Ovary (tissue), 9 donors: ENCODE results near the gene PSG1. TPM values are rescaled to one million over a fixed set of nuclear protein-coding genes. Genes with fewer than 3 reads are reported as not detected.
"Not testable (repeated sequence)": the region's sequence is repeated elsewhere in the genome, so short reads cannot be mapped to it uniquely, and the experiment has no call there.

Experiments
- DNase-seq, 5 donors: peaks; one replicate each; pipeline ENCODE4 v3.0.0-alpha.2; 2019 to 2020
- H3K27ac ChIP-seq, 2 donors: fragments of 200-600 bp; one replicate each; pipeline versions ENCODE4 v1.5.1 to v1.8.0; 2019 to 2022
- H3K27me3 ChIP-seq: fragments of 200-600 bp; one replicate; pipeline ENCODE4 v1.8.0; 2022
- H3K36me3 ChIP-seq: fragments of 200-600 bp; sonication (generic); one replicate; pipeline ENCODE4 v1.5.1; 2019
- H3K4me1 ChIP-seq: one replicate; pipeline ENCODE4 v1.8.1; 2013; ENCODE audit warnings: mild to moderate bottlenecking, moderate library complexity; ENCODE audit not compliant: insufficient read depth
- H3K4me3 ChIP-seq: fragments of 200-600 bp; sonication (generic); one replicate; pipeline ENCODE4 v1.5.1; 2017
- H3K9me3 ChIP-seq, 2 donors: fragments of 200-600 bp in 1 of 2; sonication (generic) in 1 of 2; one replicate each; pipeline versions ENCODE4 v1.5.1 to v1.8.1; 2013 to 2019; ENCODE audit warnings: mild to moderate bottlenecking in 1 of 2, moderate library complexity in 1 of 2
- WGBS, 3 donors: extraction: QIAGEN DNeasy Blood & Tissue Kit in 1 of 3; methylation state at CpG; one replicate each; pipeline versions ENCODE4 v1.1.5 to v1.1.7; 2013 to 2017; 5-methylcytosine and 5-hydroxymethylcytosine counted together
- intact Hi-C, 4 donors: fragments of 100-400 bp; cut with DNase I; formaldehyde crosslinking; loops; one replicate each; pipeline versions ENCODE4 v1.11.0 to v1.15.1; 2022 to 2023
- polyA plus RNA-seq, 2 donors: library from polyadenylated mRNA; stranded (reverse); fragments of 200-250 nt in 1 of 2; fragments of 350-450 nt in 1 of 2; fragmentation: Illumina TruSeq in 1 of 2; extraction: RNeasy Lipid Tissue Mini Kit (QIAGEN cat#74804) in 1 of 2; gene quantifications; one replicate each; pipeline ENCODE4 v1.2.3, GENCODE V29; 2013 to 2014
- total RNA-seq, 7 donors: library from RNA; depleted of rRNA in 2 of 7; stranded (reverse); fragments of >200 nt in 2 of 7; fragmentation: NEBNext Ultra II Directional in 3 of 7; extraction: Animal tissue kit (Norgen Biotek cat#: 25700) in 3 of 7; gene quantifications; one replicate each; pipeline versions ENCODE4 v1.1.0 to v1.2.4, GENCODE V29; 2016 to 2023
- donor health status: DM: no; HTN: no; CAD: no; lungs with moderate emphysema.
- donor health status: DM: no; HTN: no; CAD: no.
- donor health status: Bipolar disorder and iron deficiency.
- donor health status: DM: yes; HTN: yes; CAD: no.
- donor health status: DM: no; HTN: no; CAD: no.
- donor health status: DM: yes; HTN: yes; CAD: no.

The PSG1 gene
- total and polyA plus RNA-seq, 9 donors: 0.27 TPM; not detected in 8

GRCh38 chr19:42918377-42919069 lies 39.0 kb upstream of the PSG1 start:
- DNase-seq, H3K4me1 ChIP-seq, H3K9me3 ChIP-seq, H3K27ac ChIP-seq, H3K36me3 ChIP-seq, intact Hi-C loops, H3K4me3 ChIP-seq, H3K27me3 ChIP-seq: not testable (repeated sequence)
- 78 to 89% (median 85%) methylated on average over 15 of the region's 15 CpGs for WGBS, 3 donors

GRCh38 chr19:42917634-42918033 lies 38.1 kb upstream of the PSG1 start, which contains the start of gene PSG6:
Gene PSG6 (minus strand): TSS chr19:42917894. CDS start chr19:42917792, 102 bp downstream.
- WGBS, 3 donors: 32 to 71% (median 67%) methylated on average over 1 of the region's 1 CpG
- H3K4me1 ChIP-seq, H3K27me3 ChIP-seq, H3K9me3 ChIP-seq, H3K4me3 ChIP-seq, DNase-seq, intact Hi-C loops, H3K27ac ChIP-seq, H3K36me3 ChIP-seq: not testable (repeated sequence)

DNA sequence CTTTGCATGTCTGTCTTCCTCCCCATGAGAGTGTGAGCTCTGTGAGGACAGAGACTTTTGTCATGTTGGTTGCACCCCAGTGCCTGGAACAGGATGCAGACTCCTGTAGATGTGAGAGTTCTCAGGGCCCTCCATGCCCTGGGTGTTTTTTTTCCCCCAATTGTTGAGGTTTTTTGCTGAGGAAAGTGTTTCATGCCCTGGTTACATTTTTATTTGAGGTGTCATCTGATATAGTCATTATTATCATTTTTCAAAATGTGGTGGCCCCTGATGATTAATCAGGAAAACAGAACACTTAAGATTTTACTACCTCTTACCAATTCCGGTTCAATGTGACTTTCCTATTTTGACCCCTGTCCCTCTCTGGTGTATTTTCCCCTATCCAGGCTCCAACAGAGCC lies 37.4 kb upstream of the PSG1 start:
- H3K36me3 ChIP-seq, intact Hi-C loops, DNase-seq, H3K27ac ChIP-seq, H3K27me3 ChIP-seq, H3K4me3 ChIP-seq, H3K9me3 ChIP-seq, H3K4me1 ChIP-seq: not testable (repeated sequence)
- WGBS, 3 donors: 80 to 91% (median 89%) methylated on average over 1 of the region's 1 CpG

GRCh38 chr19:42913516-42913915 lies 34.0 kb upstream of the PSG1 start:
- DNase-seq, H3K4me3 ChIP-seq, H3K9me3 ChIP-seq, H3K4me1 ChIP-seq, H3K36me3 ChIP-seq, H3K27me3 ChIP-seq, intact Hi-C loops, H3K27ac ChIP-seq: not testable (repeated sequence)
- 75 to 82% (median 79%) methylated on average over 5 of the region's 5 CpGs for WGBS, 3 donors

- H3K27ac ChIP-seq, H3K36me3 ChIP-seq, H3K4me1 ChIP-seq, H3K9me3 ChIP-seq, DNase-seq, H3K27me3 ChIP-seq, H3K4me3 ChIP-seq, intact Hi-C loops: not testable (repeated sequence)
- 80 to 89% (median 82%) methylated on average over 4 of the region's 4 CpGs for WGBS, 3 donors
Observed at GRCh38 chr19:42912941-42913340, 33.4 kb upstream of the PSG1 start.

DNA sequence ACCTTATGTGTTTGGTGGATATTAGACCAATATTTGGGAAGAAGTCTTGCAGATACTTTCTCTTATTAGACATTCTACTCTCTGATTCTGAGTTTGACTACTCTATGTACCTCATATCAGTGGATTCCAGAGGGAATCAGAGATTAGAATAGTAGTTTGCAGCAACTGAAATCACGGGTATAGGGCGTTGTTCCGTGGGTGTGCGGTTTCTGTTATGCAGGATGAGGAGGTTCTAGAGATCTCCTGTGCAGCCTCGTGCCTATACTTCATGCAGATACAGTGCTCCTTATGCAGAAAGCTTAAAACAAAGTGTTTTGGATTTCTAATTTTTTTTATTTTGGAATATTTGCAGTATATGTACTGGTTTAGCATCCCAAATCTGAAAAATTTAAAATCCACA lies 32.2 kb upstream of the PSG1 start:
- H3K36me3 ChIP-seq, H3K4me3 ChIP-seq, DNase-seq, intact Hi-C loops, H3K9me3 ChIP-seq, H3K27me3 ChIP-seq, H3K4me1 ChIP-seq, H3K27ac ChIP-seq: not testable (repeated sequence)
- 68 to 84% (median 73%) methylated on average over 5 of the region's 5 CpGs for WGBS, 3 donors

DNA sequence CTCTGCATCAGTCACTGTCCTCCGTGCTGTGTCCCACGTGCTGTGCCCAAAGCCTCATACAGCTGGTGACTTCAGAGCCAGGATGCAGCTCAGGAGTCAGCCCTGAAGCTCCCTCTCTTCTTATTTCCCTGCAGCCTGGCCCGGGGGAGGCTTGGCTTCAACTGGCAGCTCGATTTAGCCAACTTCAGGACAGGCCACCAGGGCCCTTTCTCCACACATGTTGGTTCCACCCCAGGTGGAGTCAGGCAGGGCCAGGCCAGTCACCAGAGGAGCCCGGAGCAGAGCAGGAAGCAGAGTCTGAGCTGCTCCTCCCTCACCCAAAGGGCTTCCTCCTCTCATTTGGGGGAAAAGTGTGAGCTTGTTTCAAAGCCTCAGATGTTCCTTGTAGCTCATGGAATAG lies 26.6 kb upstream of the PSG1 start:
- H3K9me3 ChIP-seq, intact Hi-C loops, H3K4me1 ChIP-seq, H3K27ac ChIP-seq, H3K4me3 ChIP-seq, H3K27me3 ChIP-seq, DNase-seq, H3K36me3 ChIP-seq: not testable (repeated sequence)
- WGBS, 3 donors: 49 to 53% (median 51%) methylated on average over 5 of the region's 5 CpGs

DNA sequence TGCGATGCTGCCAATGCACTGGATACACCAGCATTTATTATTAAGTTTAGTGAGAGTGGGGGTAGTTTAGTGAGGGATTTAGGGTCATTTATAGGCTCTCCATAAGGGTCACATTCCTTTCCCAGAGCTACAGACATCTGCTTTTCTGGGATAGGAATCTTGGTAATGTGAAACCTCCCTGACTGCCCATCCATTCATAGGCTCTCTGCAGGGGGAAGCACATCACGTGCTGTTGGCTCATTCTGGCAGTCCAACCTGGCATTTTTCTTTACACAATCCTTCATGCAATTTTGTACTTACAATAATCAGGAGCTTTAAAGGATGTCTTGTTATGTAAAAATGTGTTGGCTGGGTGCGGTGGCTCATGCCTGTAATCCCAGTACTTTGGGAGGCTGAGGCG lies 21.0 kb upstream of the PSG1 start:
- H3K4me1 ChIP-seq, DNase-seq, H3K4me3 ChIP-seq, H3K27ac ChIP-seq, H3K27me3 ChIP-seq, H3K36me3 ChIP-seq, H3K9me3 ChIP-seq, intact Hi-C loops: not testable (repeated sequence)
- WGBS, 3 donors: 67 to 83% (median 72%) methylated on average over 4 of the region's 4 CpGs

DNA sequence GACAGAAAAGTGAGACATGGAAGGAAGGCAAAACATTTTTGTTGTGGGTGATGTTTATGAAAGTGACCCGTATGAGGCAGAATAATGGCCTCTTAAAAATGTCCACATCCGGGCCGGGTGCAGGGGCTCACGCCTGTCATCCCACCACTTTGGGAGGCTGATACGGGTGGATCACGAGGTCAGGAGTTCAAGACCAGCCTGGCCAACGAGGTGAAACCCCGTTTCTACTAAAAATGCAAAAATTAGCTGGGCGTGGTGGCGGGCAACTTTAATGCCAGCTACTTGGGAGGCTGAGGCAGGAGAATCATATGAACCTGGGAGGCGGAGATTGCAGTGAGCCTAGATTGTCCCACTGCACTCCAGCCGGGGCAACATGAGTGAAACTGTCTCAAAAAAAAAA lies 20.2 kb upstream of the PSG1 start:
- H3K27me3 ChIP-seq, H3K4me3 ChIP-seq, H3K4me1 ChIP-seq, H3K27ac ChIP-seq, H3K9me3 ChIP-seq, intact Hi-C loops, DNase-seq, H3K36me3 ChIP-seq: not testable (repeated sequence)
- WGBS, 3 donors: 80 to 84% (median 83%) methylated on average over 12 of the region's 12 CpGs

GRCh38 chr19:42899110-42899509 lies 19.6 kb upstream of the PSG1 start:
- H3K4me3 ChIP-seq, H3K27ac ChIP-seq, H3K9me3 ChIP-seq, H3K4me1 ChIP-seq, H3K36me3 ChIP-seq, H3K27me3 ChIP-seq, DNase-seq, intact Hi-C loops: not testable (repeated sequence)
- 78 to 86% (median 81%) methylated on average over 1 of the region's 1 CpG for WGBS, 3 donors

- intact Hi-C loops, H3K4me3 ChIP-seq, H3K36me3 ChIP-seq, H3K9me3 ChIP-seq, H3K27me3 ChIP-seq, H3K4me1 ChIP-seq, DNase-seq, H3K27ac ChIP-seq: not testable (repeated sequence)
- WGBS, 3 donors: 73 to 91% (median 75%) methylated on average over 1 of the region's 1 CpG
Observed at GRCh38 chr19:42898656-42899055, 19.1 kb upstream of the PSG1 start.

DNA sequence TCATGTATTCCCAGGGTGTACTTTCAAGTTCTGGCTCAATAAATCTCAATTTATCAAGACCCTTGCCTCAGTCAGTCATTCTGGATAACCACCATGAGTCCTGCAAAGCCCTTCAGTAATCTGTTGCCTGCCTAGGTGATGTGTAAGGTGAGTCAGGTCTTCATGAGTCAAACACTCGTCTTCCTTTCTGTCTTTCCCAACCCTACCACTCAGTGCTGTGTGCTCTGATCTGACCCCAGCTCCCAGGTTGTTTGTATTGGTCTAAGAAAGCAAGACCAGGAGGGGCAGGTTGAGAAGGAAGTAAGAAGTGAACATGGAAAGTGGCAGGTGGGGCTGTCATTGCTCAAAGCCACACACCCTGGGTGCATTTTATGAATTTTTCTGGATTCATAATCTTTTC lies 18.2 kb upstream of the PSG1 start:
- H3K36me3 ChIP-seq, intact Hi-C loops, H3K4me1 ChIP-seq, H3K27ac ChIP-seq, H3K27me3 ChIP-seq, H3K9me3 ChIP-seq, H3K4me3 ChIP-seq, DNase-seq: not testable (repeated sequence)
- WGBS, 3 donors: 15 to 28% (median 18%) methylated on average over 1 of the region's 1 CpG
